Trophoblast cell (in vitro differentiated cells and primary cell): ENCODE results near the gene MAP2K3.
"Not testable (repeated sequence)": the region's sequence is repeated elsewhere in the genome, so short reads cannot be mapped to it uniquely, and the experiment has no call there.

Experiments used
- DNase-seq, 2 donors: peaks; one replicate each; pipeline ENCODE4 v3.0.0-alpha.2; 2016
- H2AFZ ChIP-seq: 2 replicates; pipeline ENCODE4 v1.6.1; 2013; ENCODE audit warnings: low read length, moderate library complexity, mild to moderate bottlenecking; ENCODE audit not compliant: insufficient read depth, poor library complexity
- H2AK5ac ChIP-seq: 2 replicates; pipeline ENCODE4 v1.6.1; 2013; ENCODE audit warnings: mild to moderate bottlenecking, low read length
- H2BK120ac ChIP-seq: 2 replicates; pipeline ENCODE4 v1.6.1; 2013; ENCODE audit warnings: low read length, mild to moderate bottlenecking, moderate library complexity; ENCODE audit not compliant: insufficient read depth, poor library complexity
- H2BK12ac ChIP-seq: 2 replicates; pipeline ENCODE4 v1.6.1; 2013; ENCODE audit warnings: mild to moderate bottlenecking, low read length, moderate library complexity
- H2BK5ac ChIP-seq: 2 replicates; pipeline ENCODE4 v1.6.1; 2013; ENCODE audit warnings: low read length, low read depth, moderate library complexity, mild to moderate bottlenecking; ENCODE audit not compliant: poor library complexity
- H3K14ac ChIP-seq: 2 replicates; pipeline ENCODE4 v1.6.1; 2013; ENCODE audit warnings: mild to moderate bottlenecking, low read length
- H3K18ac ChIP-seq: 2 replicates; pipeline ENCODE4 v1.6.1; 2013; ENCODE audit warnings: mild to moderate bottlenecking, low read length
- H3K23ac ChIP-seq: 2 replicates; pipeline ENCODE4 v1.6.1; 2013; ENCODE audit warnings: low read length
- H3K27ac ChIP-seq: 2 replicates; pipeline ENCODE4 v1.5.1; 2013; ENCODE audit warnings: low read depth, mild to moderate bottlenecking, inconsistent platforms, low read length, moderate library complexity
- H3K27me3 ChIP-seq: 2 replicates; pipeline ENCODE4 v1.6.1; 2013; ENCODE audit warnings: inconsistent platforms, mild to moderate bottlenecking, low read length, moderate library complexity; ENCODE audit not compliant: insufficient read depth
- H3K36me3 ChIP-seq, 2 experiments: 1 replicate in 1 of 2; 2 replicates in 1 of 2; pipeline ENCODE4 v1.6.1; 2013; ENCODE audit warnings: low read length in 2 of 2, mild to moderate bottlenecking in 2 of 2, moderate library complexity in 1 of 2; ENCODE audit not compliant: insufficient read depth in 2 of 2, control insufficient read depth in 1 of 2
- H3K4ac ChIP-seq: 2 replicates; pipeline ENCODE4 v1.6.1; 2013; ENCODE audit warnings: low read depth, mild to moderate bottlenecking, low read length, moderate library complexity
- H3K4me1 ChIP-seq, 2 experiments: 1 replicate in 1 of 2; 2 replicates in 1 of 2; pipeline ENCODE4 v1.6.1; 2013; ENCODE audit warnings: low read length in 2 of 2, mild to moderate bottlenecking in 2 of 2, moderate library complexity in 1 of 2; ENCODE audit not compliant: insufficient read depth in 2 of 2, control insufficient read depth in 1 of 2
- H3K4me2 ChIP-seq: 2 replicates; pipeline ENCODE4 v1.6.1; 2013; ENCODE audit warnings: inconsistent platforms, mild to moderate bottlenecking, low read length, moderate library complexity
- H3K4me3 ChIP-seq: 2 replicates; pipeline ENCODE4 v1.5.1; 2013; ENCODE audit warnings: mild to moderate bottlenecking, low read depth, low read length, inconsistent platforms
- H3K79me1 ChIP-seq: one replicate; pipeline ENCODE4 v1.6.1; 2013; ENCODE audit warnings: low read length
- H3K79me2 ChIP-seq: 2 replicates; pipeline ENCODE4 v1.6.1; 2013; ENCODE audit warnings: low read length, mild to moderate bottlenecking; ENCODE audit not compliant: control insufficient read depth, insufficient read depth, poor library complexity
- H3K9ac ChIP-seq: 2 replicates; pipeline ENCODE4 v1.6.1; 2013; ENCODE audit warnings: mild to moderate bottlenecking, low read length
- H3K9me3 ChIP-seq: 2 replicates; pipeline ENCODE4 v1.6.1; 2013; ENCODE audit warnings: low read depth, mild to moderate bottlenecking, control low read depth, inconsistent platforms, low read length; ENCODE audit not compliant: insufficient read depth
- H4K12ac ChIP-seq: 2 replicates; pipeline ENCODE4 v1.6.1; 2013; ENCODE audit warnings: low read depth, mild to moderate bottlenecking, low read length, moderate library complexity
- H4K8ac ChIP-seq: 2 replicates; pipeline ENCODE4 v1.6.1; 2013; ENCODE audit warnings: low read depth, mild to moderate bottlenecking, low read length, moderate library complexity
- H4K91ac ChIP-seq: one replicate; pipeline ENCODE4 v1.6.1; 2013; ENCODE audit warnings: low read depth, mild to moderate bottlenecking, low read length, moderate library complexity
- WGBS: extraction: QIAGEN DNeasy Blood & Tissue Kit; methylation state at CpG from one replicate; pipeline ENCODE4 v1.1.7; 2013; ENCODE audit warnings: missing lambda C conversion rate; ENCODE audit not compliant: insufficient read length, insufficient coverage; ENCODE audit errors: extremely low coverage; 5-methylcytosine and 5-hydroxymethylcytosine counted together

The MAP2K3 gene

GRCh38 chr17:21316887-21317500 lies 32.5 kb downstream of the MAP2K3 start:
- not testable (repeated sequence) for H3K79me1 ChIP-seq, H4K12ac ChIP-seq, H3K79me2 ChIP-seq, H3K4me1 ChIP-seq, H3K27ac ChIP-seq, H2BK5ac ChIP-seq, H3K14ac ChIP-seq, H4K91ac ChIP-seq, DNase-seq, H3K27me3 ChIP-seq, H2AK5ac ChIP-seq, H2BK12ac ChIP-seq, H3K4ac ChIP-seq, H3K9ac ChIP-seq, H3K4me3 ChIP-seq, H3K18ac ChIP-seq, H2BK120ac ChIP-seq, H3K23ac ChIP-seq, H3K9me3 ChIP-seq
- Histone ChIP-seq H2AFZ (peak overlapping the region; percentile 66), H4K8ac (peak overlapping the region; percentile 61), H3K4me2 (peak overlapping the region; percentile 66), H3K36me3 (peaks cover 10 to 14% of the 10 kb centered on the region in 2 experiments)
- no CpG with 5 or more reads among the region's 37 CpGs for WGBS

- not testable (repeated sequence) for H4K91ac ChIP-seq, H3K4ac ChIP-seq
- WGBS: no CpG with 5 or more reads among the region's 18 CpGs
Observed at GRCh38 chr17:21317821-21318220, 33.3 kb downstream of the MAP2K3 start.

GRCh38 chr17:21318439-21318838 lies 33.9 kb downstream of the MAP2K3 start:
- Histone ChIP-seq H3K9me3 (peaks cover 4% of the 10 kb centered on the region), H3K4me2 (no peak overlapping the region), H3K23ac (no peak overlapping the region), H3K14ac (no peak overlapping the region), H3K4me3 (no peak overlapping the region), H3K79me1 (no peaks in the 10 kb centered on the region), H2BK12ac (no peak overlapping the region), H3K27ac (no peak overlapping the region), H2AFZ (no peak overlapping the region), H4K8ac (no peak overlapping the region), H2BK5ac (no peak overlapping the region), H2AK5ac (no peak overlapping the region), H3K18ac (no peak overlapping the region), H2BK120ac (no peak overlapping the region), H3K79me2 (no peaks in the 10 kb centered on the region), H4K91ac (no peak overlapping the region), H3K9ac (no peak overlapping the region), H4K12ac (no peak overlapping the region), H3K36me3 (peaks cover 8 to 10% of the 10 kb centered on the region in 2 experiments), H3K4ac (no peak overlapping the region), H3K4me1 (no peaks in the 10 kb centered on the region), H3K27me3 (no peaks in the 10 kb centered on the region)
- DNase-seq: no peak
- WGBS: no CpG with 5 or more reads among the region's 17 CpGs

More at GRCh38 chr17:21317821-21318220, 33.3 kb downstream of the MAP2K3 start:
- not testable (repeated sequence) for H2AK5ac ChIP-seq, H2BK120ac ChIP-seq, H3K79me2 ChIP-seq, H3K4me3 ChIP-seq, H2BK12ac ChIP-seq, H2AFZ ChIP-seq, H3K23ac ChIP-seq, H3K79me1 ChIP-seq, H4K12ac ChIP-seq, H3K27ac ChIP-seq, H3K27me3 ChIP-seq, H3K9me3 ChIP-seq, H3K18ac ChIP-seq, H2BK5ac ChIP-seq, H3K4me1 ChIP-seq, H3K9ac ChIP-seq, H3K4me2 ChIP-seq, H4K8ac ChIP-seq, H3K14ac ChIP-seq, DNase-seq
- peaks cover 10 to 13% of the 10 kb centered on the region in 2 experiments for H3K36me3 ChIP-seq

- H2BK5ac ChIP-seq, H2BK120ac ChIP-seq, H3K79me2 ChIP-seq, H3K23ac ChIP-seq, H4K91ac ChIP-seq, H3K18ac ChIP-seq, H2BK12ac ChIP-seq, H3K14ac ChIP-seq, H3K79me1 ChIP-seq, H4K12ac ChIP-seq, H3K4me2 ChIP-seq, H3K9ac ChIP-seq, H3K9me3 ChIP-seq, H4K8ac ChIP-seq, H3K36me3 ChIP-seq, H3K4me3 ChIP-seq, H3K4ac ChIP-seq, H3K27ac ChIP-seq, H3K4me1 ChIP-seq, H2AK5ac ChIP-seq, H2AFZ ChIP-seq, H3K27me3 ChIP-seq, DNase-seq: not testable (repeated sequence)
- WGBS: no CpG with 5 or more reads among the region's 7 CpGs
Observed at GRCh38 chr17:21318856-21319255, 34.3 kb downstream of the MAP2K3 start.
